ENCODE measurements around the gene ZNF8. TPM values are rescaled to one million over a fixed set of nuclear protein-coding genes. Genes with fewer than 3 reads are reported as not detected.

ZNF8 gene
- total and polyA plus RNA-seq, 2 of the 4 experiments (the other 2 are of a cell fraction) = 2.1 to 3.9 TPM

- Histone ChIP-seq H3K14ac (replicated peaks; ENCODE audit: low read depth, low read length) (peak overlapping the region; percentile 98), H2BK20ac (ENCODE audit: low read depth, low read length) (no peak overlapping the region), H3K18ac (ENCODE audit: low read depth, low read length) (no peak overlapping the region), H3K9me1 (ENCODE audit: insufficient read depth, low read length) (peaks cover 14% of the 10 kb centered on the region), H3K4me2 (ENCODE audit: low read depth, low read length) (peak overlapping the region; percentile 87), H3K56ac (ENCODE audit: extremely low read depth, insufficient read depth, low read length) (no peak overlapping the region), H3K9ac (ENCODE audit: low read depth, low read length) (peak overlapping the region; percentile 88), H2AK9ac (replicated peaks; ENCODE audit: low read depth, low read length, poor library complexity) (peak overlapping the region; percentile 97), H2AFZ (replicated peaks; ENCODE audit: low read length, poor library complexity) (peak overlapping the region; percentile 100), H4K8ac (ENCODE audit: low read depth in 2 of 2, low read length in 2 of 2) (peak overlapping the region; percentile 71 to 92; a peak in 3 of 4 replicates), H2BK5ac (ENCODE audit: low read depth, low read length, poor library complexity, severe bottlenecking) (peak overlapping the region; percentile 76), H2BK120ac (ENCODE audit: low read depth, low read length) (0 out of 2 replicates have a peak overlapping the region, but pooled peaks have one; percentile 42), H2BK15ac (ENCODE audit: low read depth, low read length) (no peak overlapping the region; the same call in 2 of the 3 replicates), H3K4me3 (ENCODE audit: insufficient read depth, low read depth, low read length) (peak overlapping the region; percentile 72), H3K27ac (ENCODE audit: insufficient read depth, low read length) (peak overlapping the region; percentile 74), H4K5ac (ENCODE audit: low read depth, low read length) (peak overlapping the region; percentile 65), H4K20me1 (ENCODE audit: insufficient read depth, low read length) (peaks cover 5% of the 10 kb centered on the region; the same call in 1 of the 2 replicates), H3K79me1 (ENCODE audit: low read depth in 1 of 2, low read length in 2 of 2) (peaks cover 30 to 74% of the 10 kb centered on the region in 2 experiments), H3K23ac (ENCODE audit: low read depth, low read length) (peak overlapping the region; percentile 92), H3K4me1 (ENCODE audit: control insufficient read depth, insufficient read depth, low read length) (peaks cover 2% of the 10 kb centered on the region; the same call in 1 of the 2 replicates), H3K4ac (ENCODE audit: low read depth, low read length) (peak overlapping the region; percentile 90), H3K27me3 (ENCODE audit: control insufficient read depth, insufficient read depth, low read length) (no peaks in the 10 kb centered on the region), H3K9me3 (ENCODE audit: control insufficient read depth, insufficient read depth, low read length) (no peaks in the 10 kb centered on the region), H2AK5ac (ENCODE audit: low read depth, low read length) (peak overlapping the region; percentile 96), H3K36me3 (ENCODE audit: control insufficient read depth, insufficient read depth, low read length) (peaks cover 2% of the 10 kb centered on the region; the same call in 1 of the 2 replicates), H4K91ac (ENCODE audit: insufficient read depth, low read depth, low read length) (peak overlapping the region; percentile 86; the same call in 1 of the 2 replicates)
- POLR2A ChIA-PET (ENCODE audit: unreplicated experiment) = no interaction called here
- intact Hi-C loops (cut with micrococcal nuclease) (loop anchor here (2.0 kb wide), 1 partner anchor 20 kb away; no protein-coding TSS in a partner anchor), in situ Hi-C loops (cut with MboI; ENCODE audit: low sequenced_read_pairs) (no loop called here), dilution Hi-C loops (cut with HindIII; ENCODE audit: low sequenced_read_pairs, unreplicated experiment) (no loop called here)
- BruUV-seq (replicated peaks) = no TSS peak
- 7% methylated on average over 3 of the region's 9 CpGs; no CpG with 5 or more reads in 1 of the 2 experiments for WGBS, 2 experiments (ENCODE audit: extremely low coverage in 2 of 2, insufficient read length in 1 of 2)
- CTCF ChIA-PET = no interaction called here
- TF ChIP-seq BHLHE40 (IDR thresholded peaks at IDR 0.05; ENCODE audit: low read depth, low read length) (peak; percentile 8; the same call in 1 of the 2 replicates), MXI1 (IDR thresholded peaks at IDR 0.05; ENCODE audit: borderline replicate concordance, low read depth, low read length) (peak; percentile 43; the same call in 1 of the 2 replicates), FOS (IDR thresholded peaks at IDR 0.05; ENCODE audit: low read depth, low read length) (no peak), NFE2L2 (IDR thresholded peaks at IDR 0.05; ENCODE audit: low read depth, low read length) (no peak)
- DNase-seq = no peak
- peak; percentile 25 for ATAC-seq (ENCODE audit: low read depth)
Measured at GRCh38 chr19:58326501-58326913, 47.8 kb downstream of the ZNF8 start.
